Measurements from ENCODE around the gene MERTK. TPM values are rescaled to one million over a fixed set of nuclear protein-coding genes. Genes with fewer than 3 reads are reported as not detected.
A peak's percentile ranks its signal among the peaks of the same experiment; 100 is the strongest.
"Not testable (repeated sequence)": the region's sequence is repeated elsewhere in the genome, so short reads cannot be mapped to it uniquely, and the experiment has no call there.

MERTK gene
- total RNA-seq, 2 experiments from 2014 or later, result 0.43 to 0.70 TPM

DNA sequence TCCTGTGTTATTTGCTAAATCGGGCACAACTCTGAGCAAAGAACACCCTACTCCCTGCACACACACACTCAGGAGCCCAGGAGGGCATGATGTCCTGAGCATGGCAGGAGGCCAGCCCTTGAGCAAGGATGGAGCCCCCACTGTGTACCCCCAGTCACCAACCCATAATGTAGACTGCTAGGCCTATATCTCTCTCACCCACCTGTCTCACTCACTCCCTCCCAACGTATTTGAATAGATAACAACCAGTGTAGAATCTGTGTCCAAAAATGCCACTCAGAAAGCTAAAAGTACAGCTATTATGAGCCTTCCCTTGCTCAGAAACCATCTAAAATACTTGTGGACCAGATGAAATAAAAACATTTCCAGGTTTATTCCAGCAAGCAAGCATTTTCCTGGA lies 29.3 kb downstream of the MERTK start:
- no peak for DNase-seq
- peaks cover 10% of the 10 kb centered on the region for H3K4me1 Mint-ChIP-seq (ENCODE audit: low read depth)
- no peaks in the 10 kb centered on the region for H3K9me3 Mint-ChIP-seq
- no peak overlapping the region for H3K4me3 Mint-ChIP-seq
- no peaks in the 10 kb centered on the region for H3K36me3 Mint-ChIP-seq (ENCODE audit: low read depth)
- POLR2A ChIA-PET, result interaction anchor here (0.6 kb wide), 1 partner anchor 51 kb away, joined by 3 read pairs; no protein-coding TSS in a partner anchor
- TF ChIP-seq, protein P1, sequence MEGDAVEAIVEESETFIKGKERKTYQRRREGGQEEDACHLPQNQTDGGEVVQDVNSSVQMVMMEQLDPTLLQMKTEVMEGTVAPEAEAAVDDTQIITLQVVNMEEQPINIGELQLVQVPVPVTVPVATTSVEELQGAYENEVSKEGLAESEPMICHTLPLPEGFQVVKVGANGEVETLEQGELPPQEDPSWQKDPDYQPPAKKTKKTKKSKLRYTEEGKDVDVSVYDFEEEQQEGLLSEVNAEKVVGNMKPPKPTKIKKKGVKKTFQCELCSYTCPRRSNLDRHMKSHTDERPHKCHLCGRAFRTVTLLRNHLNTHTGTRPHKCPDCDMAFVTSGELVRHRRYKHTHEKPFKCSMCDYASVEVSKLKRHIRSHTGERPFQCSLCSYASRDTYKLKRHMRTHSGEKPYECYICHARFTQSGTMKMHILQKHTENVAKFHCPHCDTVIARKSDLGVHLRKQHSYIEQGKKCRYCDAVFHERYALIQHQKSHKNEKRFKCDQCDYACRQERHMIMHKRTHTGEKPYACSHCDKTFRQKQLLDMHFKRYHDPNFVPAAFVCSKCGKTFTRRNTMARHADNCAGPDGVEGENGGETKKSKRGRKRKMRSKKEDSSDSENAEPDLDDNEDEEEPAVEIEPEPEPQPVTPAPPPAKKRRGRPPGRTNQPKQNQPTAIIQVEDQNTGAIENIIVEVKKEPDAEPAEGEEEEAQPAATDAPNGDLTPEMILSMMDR (IDR thresholded peaks at IDR 0.05), result no peak
- intact Hi-C loops (cut with micrococcal nuclease), result no loop called here
- no peaks in the 10 kb centered on the region for H3K27me3 Mint-ChIP-seq
- H3K27ac Mint-ChIP-seq, result no peak overlapping the region
- CTCF ChIA-PET, result interaction anchor here (1.4 to 2.1 kb wide), 2 partner anchors 9 to 30 kb away, joined by 3 to 7 read pairs; no protein-coding TSS in a partner anchor
- ATAC-seq, result no peak

DNA sequence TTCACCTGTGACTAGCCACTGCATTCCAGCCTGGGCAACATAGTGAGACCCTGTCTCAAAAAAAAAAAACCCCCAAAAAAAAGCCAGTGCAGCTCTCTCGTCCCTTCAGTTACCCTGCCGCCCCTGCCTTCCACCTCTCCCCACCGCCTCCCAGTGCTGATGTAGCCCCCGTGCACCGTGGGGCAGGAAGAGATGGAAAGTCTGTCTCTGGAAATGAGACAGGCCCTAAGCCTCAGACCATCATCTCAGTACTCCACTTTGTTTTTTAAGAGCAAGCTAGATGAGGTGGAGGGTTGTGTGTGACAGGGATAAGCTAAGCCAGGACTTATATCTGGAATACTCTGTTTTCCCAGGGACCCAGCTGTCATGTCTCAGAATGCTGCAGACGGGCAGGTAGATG lies 32.0 kb downstream of the MERTK start:
- TF ChIP-seq, protein P1 (IDR thresholded peaks at IDR 0.05), result no peak
- ATAC-seq (peak; percentile 50), DNase-seq (no peak)
- Mint-ChIP-seq H3K9me3 (no peaks in the 10 kb centered on the region), H3K4me3 (no peak overlapping the region), H3K36me3 (ENCODE audit: low read depth) (no peaks in the 10 kb centered on the region), H3K27me3 (peaks cover 5% of the 10 kb centered on the region), H3K4me1 (ENCODE audit: low read depth) (peaks cover 10% of the 10 kb centered on the region), H3K27ac (no peak overlapping the region)
- intact Hi-C loops (cut with micrococcal nuclease), result no loop called here
- POLR2A ChIA-PET, result no interaction called here
- CTCF ChIA-PET, result no interaction called here

DNA sequence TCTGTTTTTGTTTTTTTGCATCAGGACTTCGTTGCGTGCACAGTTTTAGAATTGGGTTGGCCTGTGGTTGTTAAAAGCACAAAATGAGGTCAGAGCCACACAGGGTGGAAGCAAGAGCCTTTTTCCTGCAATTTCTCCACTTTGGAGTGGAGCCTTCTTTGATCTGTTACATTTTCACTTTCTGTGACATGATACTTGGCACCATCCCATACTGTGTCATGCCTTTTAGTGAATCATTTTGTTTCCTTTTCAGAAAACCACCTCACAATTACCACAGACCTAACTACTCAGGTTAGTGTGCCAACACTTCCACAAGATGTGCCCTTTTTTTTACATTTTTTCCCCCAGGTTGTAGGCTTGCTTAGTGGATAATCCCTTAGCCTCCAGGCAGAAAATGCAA lies 32.5 kb downstream of the MERTK start:
- no peak overlapping the region for H3K4me3 Mint-ChIP-seq
- peaks cover 10% of the 10 kb centered on the region for H3K4me1 Mint-ChIP-seq (ENCODE audit: low read depth)

DNA sequence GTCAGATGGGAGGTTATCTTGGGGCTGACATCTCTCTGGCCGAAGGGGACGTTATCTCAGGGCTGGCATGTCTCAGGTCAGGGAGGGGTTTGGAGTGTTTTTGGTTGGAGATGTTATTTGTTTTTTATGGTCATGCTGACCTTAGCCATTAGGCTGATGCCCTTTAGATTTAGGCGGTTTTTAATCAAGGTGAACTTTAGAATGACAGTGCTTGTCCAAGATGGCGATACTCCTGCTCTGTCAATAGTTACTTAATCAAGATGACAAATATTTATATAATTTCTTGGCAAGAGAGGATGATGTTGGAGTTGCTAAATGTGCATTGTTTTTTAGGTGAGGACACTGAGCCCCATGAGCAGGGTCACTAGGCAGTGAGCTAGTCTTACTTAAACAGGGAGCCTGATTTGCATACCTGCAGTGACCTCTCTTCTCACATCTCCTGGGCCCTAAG lies 34.5 kb downstream of the MERTK start:
- H3K4me1 Mint-ChIP-seq (ENCODE audit: low read depth), result peaks cover 10% of the 10 kb centered on the region
- H3K27me3 Mint-ChIP-seq, result peaks cover 5% of the 10 kb centered on the region
- ChIA-PET CTCF (interaction anchor here (1.3 to 1.4 kb wide), 2 partner anchors 24 to 116 kb away, joined by 3 read pairs; no protein-coding TSS in a partner anchor), POLR2A (no interaction called here)
- ATAC-seq, result no peak
- no peak overlapping the region for H3K27ac Mint-ChIP-seq
- intact Hi-C loops (cut with micrococcal nuclease), result no loop called here
- no peaks in the 10 kb centered on the region for H3K36me3 Mint-ChIP-seq (ENCODE audit: low read depth)
- H3K4me3 Mint-ChIP-seq, result no peak overlapping the region
- DNase-seq, result no peak
- H3K9me3 Mint-ChIP-seq, result no peaks in the 10 kb centered on the region
- TF ChIP-seq, protein P1 (IDR thresholded peaks at IDR 0.05), result no peak

More for the DNA sequence above, 32.5 kb downstream of the MERTK start:
- DNase-seq, result peak; percentile 39
- Mint-ChIP-seq H3K27ac (no peak overlapping the region), H3K36me3 (ENCODE audit: low read depth) (no peaks in the 10 kb centered on the region), H3K27me3 (peaks cover 5% of the 10 kb centered on the region), H3K9me3 (no peaks in the 10 kb centered on the region)
- ATAC-seq, result peak; percentile 86
- TF ChIP-seq, protein P1 (IDR thresholded peaks at IDR 0.05), result no peak
- intact Hi-C loops (cut with micrococcal nuclease), result no loop called here
- POLR2A ChIA-PET, result no interaction called here
- CTCF ChIA-PET, result no interaction called here

DNA sequence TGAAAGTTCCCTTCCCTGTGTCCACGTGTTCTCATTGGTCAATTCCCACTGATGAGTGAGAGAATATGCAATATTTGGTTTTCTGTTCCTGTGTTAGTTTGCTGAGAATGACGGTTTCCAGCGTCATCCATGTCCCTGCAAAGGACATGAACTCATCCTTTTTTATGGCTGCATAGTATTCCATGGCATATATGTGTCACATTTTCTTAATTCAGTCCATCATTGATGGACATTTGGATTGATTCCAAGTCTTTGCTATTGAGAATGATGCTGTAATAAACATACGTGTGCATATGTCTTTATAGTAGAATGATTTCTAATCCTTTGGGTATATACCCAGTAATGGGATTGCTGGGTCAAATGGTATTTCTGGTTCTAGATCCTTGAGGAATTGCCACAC lies 35.5 kb downstream of the MERTK start:
- ATAC-seq; POLR2A ChIA-PET; H3K27me3 Mint-ChIP-seq; H3K36me3 Mint-ChIP-seq (ENCODE audit: low read depth); H3K27ac Mint-ChIP-seq; DNase-seq; H3K9me3 Mint-ChIP-seq; H3K4me1 Mint-ChIP-seq (ENCODE audit: low read depth); H3K4me3 Mint-ChIP-seq; intact Hi-C loops (cut with micrococcal nuclease); CTCF ChIA-PET: not testable (repeated sequence)

DNA sequence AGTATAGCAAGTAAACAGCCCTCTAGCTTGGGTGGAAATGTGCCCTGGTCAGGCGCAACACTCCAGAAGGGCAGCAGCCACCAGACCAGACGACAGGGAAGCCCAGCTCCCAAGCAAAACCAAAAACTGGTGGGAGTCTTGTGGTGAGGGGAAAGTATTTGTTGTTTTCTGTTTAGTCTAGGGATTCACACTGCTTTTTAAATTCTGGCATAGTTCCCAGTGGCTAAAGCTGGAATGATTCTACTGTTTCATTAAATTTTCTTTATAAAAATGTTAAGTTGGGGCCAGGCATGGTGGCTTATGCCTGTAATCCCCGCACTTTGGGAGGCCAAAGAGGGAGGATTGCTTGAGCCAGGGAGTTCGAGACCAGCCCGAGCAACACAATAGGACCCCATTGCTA lies 38.5 kb downstream of the MERTK start:
- POLR2A ChIA-PET, result no interaction called here
- TF ChIP-seq, protein P1 (IDR thresholded peaks at IDR 0.05), result no peak
- H3K4me3 Mint-ChIP-seq, result no peak overlapping the region
- H3K36me3 Mint-ChIP-seq (ENCODE audit: low read depth), result no peaks in the 10 kb centered on the region
- no peaks in the 10 kb centered on the region for H3K4me1 Mint-ChIP-seq (ENCODE audit: low read depth)
- peaks cover 8% of the 10 kb centered on the region for H3K27me3 Mint-ChIP-seq
- CTCF ChIA-PET, result no interaction called here
- intact Hi-C loops (cut with micrococcal nuclease), result no loop called here
- DNase-seq (no peak), ATAC-seq (no peak)
- no peaks in the 10 kb centered on the region for H3K9me3 Mint-ChIP-seq
- no peak overlapping the region for H3K27ac Mint-ChIP-seq

Data from activated CD8-positive, alpha-beta T cell treated with anti-CD3 and anti-CD28 coated beads for 36 hours (primary cell).